Keratinocyte (primary cell): ENCODE measurements around the gene DUSP3.

Experiments used
- EZH2 ChIP-seq: IDR thresholded peaks from one replicate; pipeline ENCODE4 v1.6.1; 2012; ENCODE audit warnings: inconsistent platforms, mild to moderate bottlenecking, low read length, moderate library complexity
- TF ChIP-seq, protein P1 (sequence below), 3 experiments: IDR thresholded peaks in 1 of 3; conservative IDR thresholded peaks in 1 of 3; optimal IDR thresholded peaks in 1 of 3; 2 replicates in 2 of 3; 3 replicates in 1 of 3; pipeline versions ENCODE3 to v1.5.1; 2011; ENCODE audit warnings: low read length in 3 of 3, mild to moderate bottlenecking in 3 of 3, moderate library complexity in 2 of 3, control low read depth in 1 of 3, inconsistent platforms in 1 of 3; ENCODE audit not compliant: insufficient read depth in 2 of 3; ENCODE audit errors: extremely low read depth in 1 of 3

DNA sequence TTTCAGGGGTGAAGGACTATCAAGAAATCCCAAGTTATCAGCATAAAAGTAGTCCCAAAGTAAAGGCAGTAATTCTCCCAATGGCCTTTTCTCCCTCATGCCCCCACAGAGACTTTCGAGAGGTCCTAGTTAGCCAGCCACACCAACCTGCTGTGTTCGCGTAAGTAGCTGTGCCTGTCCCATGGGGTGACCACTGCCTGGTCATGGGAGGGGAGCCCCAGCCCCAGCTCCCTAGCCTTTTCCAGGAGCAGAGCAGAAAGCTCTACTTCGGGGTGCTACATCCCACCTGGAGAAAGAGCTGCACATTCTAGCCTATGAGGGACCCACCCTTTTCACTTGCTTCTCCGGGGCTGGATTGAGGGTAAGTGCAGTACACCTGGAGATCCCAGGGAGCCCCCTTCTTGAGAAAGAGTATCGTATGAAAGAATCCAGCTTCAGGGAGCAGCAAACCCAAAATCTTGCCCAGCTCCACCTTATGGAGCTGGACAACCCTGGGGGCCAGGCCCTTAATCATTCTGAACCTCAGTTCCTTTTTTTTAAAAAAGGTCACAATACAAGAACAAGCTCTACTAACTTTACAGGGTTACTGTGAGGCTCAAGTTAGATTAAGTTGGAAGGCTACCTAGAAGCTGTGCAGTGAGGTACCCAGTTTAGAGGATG lies 11.6 kb downstream of the DUSP3 start:
- TF ChIP-seq, protein P1, sequence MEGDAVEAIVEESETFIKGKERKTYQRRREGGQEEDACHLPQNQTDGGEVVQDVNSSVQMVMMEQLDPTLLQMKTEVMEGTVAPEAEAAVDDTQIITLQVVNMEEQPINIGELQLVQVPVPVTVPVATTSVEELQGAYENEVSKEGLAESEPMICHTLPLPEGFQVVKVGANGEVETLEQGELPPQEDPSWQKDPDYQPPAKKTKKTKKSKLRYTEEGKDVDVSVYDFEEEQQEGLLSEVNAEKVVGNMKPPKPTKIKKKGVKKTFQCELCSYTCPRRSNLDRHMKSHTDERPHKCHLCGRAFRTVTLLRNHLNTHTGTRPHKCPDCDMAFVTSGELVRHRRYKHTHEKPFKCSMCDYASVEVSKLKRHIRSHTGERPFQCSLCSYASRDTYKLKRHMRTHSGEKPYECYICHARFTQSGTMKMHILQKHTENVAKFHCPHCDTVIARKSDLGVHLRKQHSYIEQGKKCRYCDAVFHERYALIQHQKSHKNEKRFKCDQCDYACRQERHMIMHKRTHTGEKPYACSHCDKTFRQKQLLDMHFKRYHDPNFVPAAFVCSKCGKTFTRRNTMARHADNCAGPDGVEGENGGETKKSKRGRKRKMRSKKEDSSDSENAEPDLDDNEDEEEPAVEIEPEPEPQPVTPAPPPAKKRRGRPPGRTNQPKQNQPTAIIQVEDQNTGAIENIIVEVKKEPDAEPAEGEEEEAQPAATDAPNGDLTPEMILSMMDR (optimal IDR thresholded peaks at IDR 0.05 in 1 of 3, IDR thresholded peaks at IDR 0.05 in 1 of 3, conservative IDR thresholded peaks at IDR 0.05 in 1 of 3; ENCODE audit: extremely low read depth in 1 of 3, insufficient read depth in 2 of 3, low read length in 3 of 3): no peak
- no peak for TF ChIP-seq EZH2
